HG03095 (cell line): ENCODE data around the gene CACNG8.
"Not testable (repeated sequence)": the region's sequence is repeated elsewhere in the genome, so short reads cannot be mapped to it uniquely, and the experiment has no call there.

Experiments used
- ATAC-seq: cut with Tn5 transposase; IDR thresholded peaks from one replicate; pipeline ENCODE4 v1.9.1; 2021; ENCODE audit warnings: moderate library complexity; ENCODE audit not compliant: unreplicated experiment

The CACNG8 gene

GRCh38 chr19:54030895-54031586 is 68.3 kb downstream of the CACNG8 start:
- ATAC-seq: no peak

- no peak for ATAC-seq
Observed at GRCh38 chr19:54035215-54036178, 72.8 kb downstream of the CACNG8 start.

DNA sequence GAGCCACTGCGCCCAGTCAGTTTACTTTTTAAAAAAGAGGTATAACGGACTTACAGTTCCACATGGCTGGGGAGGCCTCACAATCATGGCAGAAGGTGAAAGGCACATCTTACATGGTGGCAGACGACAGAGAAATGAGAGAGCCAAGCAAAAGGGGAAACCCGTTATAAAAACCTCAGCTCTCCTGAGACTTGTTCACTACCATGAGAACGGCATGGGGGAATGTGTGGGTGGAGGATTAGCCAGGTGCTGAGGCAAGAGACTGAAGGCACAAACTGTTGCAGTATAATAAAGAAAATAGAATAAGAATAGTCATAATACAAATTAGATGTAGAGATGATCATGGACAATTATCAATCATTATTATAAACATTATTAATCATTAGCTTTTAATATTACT is 73.8 kb downstream of the CACNG8 start:
- not testable (repeated sequence) for ATAC-seq
